Activated naive CD4-positive, alpha-beta T cell treated with anti-CD3 and anti-CD28 coated beads for 36 hours (primary cell): ENCODE data around the gene DCTPP1. TPM values are rescaled to one million over a fixed set of nuclear protein-coding genes. Genes with fewer than 3 reads are reported as not detected.

Source experiments
- CTCF ChIA-PET: fragments of 350-600 bp; sonication (Branson Sonifier 250); formaldehyde crosslinking; loops from one replicate; lab custom pipeline; 2021; ENCODE audit warnings: antibody characterized with exemption; lab: Charles Lee
- DNase-seq: peaks from one replicate; pipeline ENCODE4 v3.0.0-alpha.2; 2020
- H3K27ac Mint-ChIP-seq: one replicate; pipeline ENCODE4 v1.8.0; 2021; ENCODE audit warnings: mild to moderate bottlenecking, mixed read lengths
- H3K27me3 Mint-ChIP-seq: one replicate; pipeline ENCODE4 v1.8.0; 2021; ENCODE audit warnings: low read depth, mixed read lengths
- H3K36me3 Mint-ChIP-seq: one replicate; pipeline ENCODE4 v1.8.0; 2021; ENCODE audit warnings: low read depth, mixed read lengths
- H3K4me1 Mint-ChIP-seq: one replicate; pipeline ENCODE4 v1.8.0; 2021; ENCODE audit warnings: low read depth, mixed read lengths
- H3K4me3 Mint-ChIP-seq: one replicate; pipeline ENCODE4 v1.8.0; 2021; ENCODE audit warnings: mild to moderate bottlenecking, moderate library complexity, mixed read lengths
- H3K9me3 Mint-ChIP-seq: one replicate; pipeline ENCODE4 v1.8.0; 2021; ENCODE audit warnings: mixed read lengths
- intact Hi-C: fragments of 100-400 bp; cut with micrococcal nuclease; formaldehyde crosslinking; loops from one replicate; pipeline ENCODE4 v1.15.1; 2023
- total RNA-seq, 2 experiments: library from RNA; stranded (reverse); gene quantifications; one replicate each; pipeline ENCODE4 v1.2.3, GENCODE V29; 2021

The DCTPP1 gene
- total RNA-seq, 2 experiments from 2014 or later: 69.9 to 73.0 TPM

DNA sequence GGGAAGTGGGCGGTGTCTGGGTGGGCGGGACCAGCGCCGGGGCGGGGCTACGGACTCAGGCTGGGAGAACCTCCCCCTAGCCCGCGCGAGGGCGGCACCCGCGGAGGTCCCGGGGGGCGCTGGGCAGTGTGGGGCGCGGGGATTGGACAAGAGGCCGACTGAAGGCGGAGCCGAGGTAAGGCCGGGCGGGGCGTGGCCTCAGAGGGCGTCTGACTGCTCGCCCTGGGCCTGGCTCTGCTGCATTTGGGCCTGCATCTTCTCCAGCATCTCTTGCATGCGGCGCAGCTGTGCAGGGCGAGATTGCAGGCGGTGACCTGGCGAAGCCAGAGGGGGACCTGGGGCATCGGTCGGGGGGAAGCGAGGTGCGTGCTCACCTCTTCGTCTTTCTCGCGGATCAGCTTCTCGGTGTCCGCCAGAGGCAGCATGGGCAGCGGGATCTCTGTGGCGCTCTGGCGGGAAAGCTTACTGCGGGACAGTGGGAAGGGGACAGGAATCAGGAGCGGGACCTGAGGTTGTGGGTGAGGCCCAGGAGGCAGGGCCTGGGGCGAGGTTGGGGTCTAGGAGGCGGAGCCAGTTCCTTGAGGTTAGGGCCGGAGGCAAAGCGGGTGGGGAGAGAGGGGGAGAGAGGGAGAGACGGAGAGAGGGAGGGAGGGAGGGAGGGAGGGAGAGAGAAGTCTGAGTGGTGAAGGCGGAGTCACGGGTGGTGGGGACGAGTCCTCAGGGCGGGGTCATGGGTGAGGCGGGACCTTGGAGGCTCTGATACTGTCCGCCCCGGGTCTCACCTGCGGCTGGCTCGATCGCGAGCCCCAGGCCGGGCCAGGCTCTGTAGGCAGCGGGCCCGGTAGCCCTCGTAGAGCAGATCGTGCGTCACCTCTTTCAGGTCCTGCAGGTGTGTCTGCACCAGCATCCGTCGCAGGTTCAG, 51.3 kb downstream of the DCTPP1 start:
- Mint-ChIP-seq H3K4me1 (peaks cover 43% of the 10 kb centered on the region), H3K27ac (peak overlapping the region; percentile 99), H3K27me3 (no peaks in the 10 kb centered on the region), H3K4me3 (peak overlapping the region; percentile 99), H3K36me3 (peaks cover 29% of the 10 kb centered on the region), H3K9me3 (no peaks in the 10 kb centered on the region)
- DNase-seq: peak; percentile 100
- CTCF ChIA-PET: interaction anchor here (1.1 to 1.2 kb wide), 2 partner anchors 31 kb away, joined by 3 to 6 read pairs; no protein-coding TSS in a partner anchor
- intact Hi-C loops: loop anchor here (1.0 to 10.0 kb wide), 10 partner anchors 8 to 546 kb away; partner anchors contain the start of genes ALDOA, CD2BP2, DCTPP1 and FBRS

- peak overlapping the region; percentile 99 for H3K4me3 Mint-ChIP-seq
These were observed 52.0 kb downstream of the DCTPP1 start for GRCh38 chr16:30377812-30378235.

DNA sequence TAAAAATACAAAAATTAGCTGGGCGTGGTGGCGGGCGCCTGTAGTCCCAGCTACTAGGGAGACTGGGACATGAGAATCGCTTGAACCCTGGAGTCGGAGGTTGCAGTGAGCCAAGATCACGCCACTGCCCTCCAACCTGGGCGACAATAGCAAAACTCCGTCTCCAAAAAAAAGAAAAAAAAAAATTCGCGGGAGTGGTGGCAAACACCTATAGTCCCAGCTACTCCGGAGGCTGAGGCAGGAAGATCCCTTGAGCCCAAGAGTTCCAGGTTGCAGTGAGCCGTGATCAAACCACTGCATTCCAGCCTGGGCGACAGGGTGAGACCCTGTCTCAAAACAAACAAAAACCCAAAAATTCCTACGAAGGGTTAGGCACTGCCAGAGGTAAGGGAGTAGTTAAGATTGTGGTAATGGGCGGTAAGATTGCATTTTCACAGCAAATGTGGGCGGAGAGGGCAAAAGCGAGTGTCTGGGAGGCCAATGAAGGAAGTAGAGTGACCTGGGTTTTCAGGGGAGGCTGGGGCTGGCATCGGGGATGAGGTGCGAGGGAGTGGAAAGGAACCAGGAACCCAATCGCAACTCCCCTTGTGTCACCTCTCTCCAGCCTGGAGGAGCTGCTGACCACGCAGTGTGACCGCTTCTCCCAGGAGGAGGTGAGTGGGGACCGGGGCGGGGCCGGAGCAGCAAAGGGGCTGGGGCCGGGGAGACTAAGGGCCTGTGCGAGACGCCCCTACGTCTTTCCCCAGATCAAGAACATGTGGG, 52.6 kb downstream of the DCTPP1 start:
- H3K4me3 Mint-ChIP-seq: peak overlapping the region; percentile 99
- H3K9me3 Mint-ChIP-seq: no peaks in the 10 kb centered on the region
- DNase-seq: no peak
- peaks cover 25% of the 10 kb centered on the region for H3K36me3 Mint-ChIP-seq
- intact Hi-C loops: loop anchor here (5.0 to 10.0 kb wide), 2 partner anchors 95 to 548 kb away; partner anchors contain the start of genes FBXL19 and ITGAL
- CTCF ChIA-PET: interaction anchor here (1.1 kb wide), 1 partner anchor 32 kb away, joined by 3 read pairs; no protein-coding TSS in a partner anchor
- H3K27me3 Mint-ChIP-seq: no peaks in the 10 kb centered on the region
- H3K4me1 Mint-ChIP-seq: peaks cover 37% of the 10 kb centered on the region
- H3K27ac Mint-ChIP-seq: peak overlapping the region; percentile 99

More at GRCh38 chr16:30377812-30378235, 52.0 kb downstream of the DCTPP1 start:
- intact Hi-C loops: loop anchor here (1.0 to 10.0 kb wide), 10 partner anchors 8 to 547 kb away; partner anchors contain the start of genes ALDOA, CD2BP2, DCTPP1 and FBRS
- CTCF ChIA-PET: interaction anchor here (1.1 kb wide), 1 partner anchor 32 kb away, joined by 3 read pairs; no protein-coding TSS in a partner anchor
- Mint-ChIP-seq H3K27ac (peak overlapping the region; percentile 99), H3K36me3 (peaks cover 28% of the 10 kb centered on the region), H3K4me1 (peaks cover 39% of the 10 kb centered on the region), H3K27me3 (no peaks in the 10 kb centered on the region), H3K9me3 (no peaks in the 10 kb centered on the region)
- DNase-seq: peak; percentile 92

GRCh38 chr16:30376461-30376902, 53.3 kb downstream of the DCTPP1 start:
- intact Hi-C loops: loop anchor here (5.0 to 10.0 kb wide), 2 partner anchors 96 to 548 kb away; partner anchors contain the start of genes FBXL19 and ITGAL
- Mint-ChIP-seq H3K27me3 (no peaks in the 10 kb centered on the region), H3K4me1 (peaks cover 40% of the 10 kb centered on the region), H3K4me3 (no peak overlapping the region), H3K36me3 (peaks cover 25% of the 10 kb centered on the region), H3K9me3 (no peaks in the 10 kb centered on the region), H3K27ac (peak overlapping the region; percentile 99)
- no peak for DNase-seq
- CTCF ChIA-PET: no interaction called here

DNA sequence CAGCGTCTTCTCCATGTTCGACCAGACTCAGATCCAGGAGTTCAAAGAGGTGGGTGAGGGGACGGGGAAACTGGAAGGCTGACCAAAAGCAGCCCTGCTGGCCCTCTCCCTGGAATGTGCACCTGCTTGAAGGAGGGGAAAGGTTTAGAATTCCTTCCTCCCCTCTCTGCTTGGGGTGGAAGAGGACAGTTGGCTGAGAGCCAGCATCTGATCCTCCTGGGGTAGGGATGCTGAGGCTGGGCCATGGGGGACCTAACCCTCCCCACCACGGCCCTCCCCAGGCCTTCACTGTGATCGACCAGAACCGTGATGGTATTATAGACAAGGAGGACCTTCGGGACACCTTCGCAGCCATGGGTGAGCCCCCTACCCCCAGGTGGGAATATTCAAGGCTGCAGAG, 54.0 kb downstream of the DCTPP1 start:
- CTCF ChIA-PET: no interaction called here
- Mint-ChIP-seq H3K36me3 (peaks cover 21% of the 10 kb centered on the region), H3K9me3 (no peaks in the 10 kb centered on the region), H3K27me3 (no peaks in the 10 kb centered on the region), H3K4me3 (no peak overlapping the region), H3K27ac (peak overlapping the region; percentile 99), H3K4me1 (peaks cover 40% of the 10 kb centered on the region)
- DNase-seq: no peak
- intact Hi-C loops: loop anchor here (5.0 to 10.0 kb wide), 2 partner anchors 96 to 549 kb away; partner anchors contain the start of genes FBXL19 and ITGAL

- CTCF ChIA-PET: no interaction called here
- Mint-ChIP-seq H3K36me3 (peaks cover 12% of the 10 kb centered on the region), H3K9me3 (no peaks in the 10 kb centered on the region), H3K4me1 (peaks cover 30% of the 10 kb centered on the region), H3K4me3 (no peak within 1 kb of the TSS), H3K27me3 (no peaks in the 10 kb centered on the region), H3K27ac (peak within 1 kb of the TSS; percentile 99)
- DNase-seq: no peak
- intact Hi-C loops: loop anchor here (5.0 to 10.0 kb wide), 2 partner anchors 550 to 552 kb away; partner anchors contain the start of genes FBXL19 and MVP
These were observed 55.3 kb downstream of the DCTPP1 start, which contains the start of gene MYL11 for GRCh38 chr16:30374538-30374937. TSS of gene MYL11 (plus strand) at chr16:30374802. CDS start at chr16:30374858, 56 bp downstream.

Other genes starting within 250 kb of the DCTPP1 start
- gene CORO1A, start 246.4 kb downstream of the DCTPP1 start, total RNA-seq: 100 to 1,000 TPM; 855 to 866 TPM
- gene BOLA2B, start 236.4 kb downstream of the DCTPP1 start, total RNA-seq: 100 to 1,000 TPM; 160 to 173 TPM
- gene SLX1A, start 236.2 kb downstream of the DCTPP1 start, total RNA-seq: 10 to 100 TPM; 35.4 to 42.5 TPM
- 1 to 10 TPM; 8.7 to 9.2 TPM for gene SULT1A3, start 230.8 kb downstream of the DCTPP1 start, total RNA-seq
- gene NPIPB13, start 181.6 kb downstream of the DCTPP1 start, total RNA-seq: 1 to 10 TPM; 5.7 to 6.8 TPM
- 10 to 100 TPM; 39.2 to 41.4 TPM for gene CD2BP2, start 74.7 kb downstream of the DCTPP1 start, total RNA-seq
- gene TBC1D10B, start 59.5 kb downstream of the DCTPP1 start, total RNA-seq: 10 to 100 TPM; 36.6 to 38.4 TPM
- gene MYL11, start 55.2 kb downstream of the DCTPP1 start, total RNA-seq: under 1 TPM; 0.67 to 0.86 TPM
- 100 to 1,000 TPM; 133 to 134 TPM for gene SEPTIN1, start 47.5 kb downstream of the DCTPP1 start, total RNA-seq
- gene ZNF48, start 34.6 kb downstream of the DCTPP1 start, total RNA-seq: 1 to 10 TPM; 5.3 to 6.0 TPM
- 1 to 10 TPM; 3.4 to 4.7 TPM for gene ZNF771, start 22.4 kb downstream of the DCTPP1 start, total RNA-seq
- gene SEPHS2, start 15.8 kb upstream of the DCTPP1 start, total RNA-seq: 10 to 100 TPM; 37.8 to 39.2 TPM
- 10 to 100 TPM; 83.8 to 89.0 TPM for gene ITGAL, start 42.7 kb upstream of the DCTPP1 start, total RNA-seq
- gene ZNF768, start 96.5 kb upstream of the DCTPP1 start, total RNA-seq: 1 to 10 TPM; 7.8 to 8.3 TPM
- gene ZNF747, start 104.8 kb upstream of the DCTPP1 start, total RNA-seq: 1 to 10 TPM; 5.1 to 6.1 TPM
- 1 to 10 TPM; 7.6 to 9.5 TPM for gene ZNF764, start 128.3 kb upstream of the DCTPP1 start, total RNA-seq
- gene ZNF688, start 141.7 kb upstream of the DCTPP1 start, total RNA-seq: 1 to 10 TPM; 3.7 to 3.9 TPM
- gene ZNF785, start 155.7 kb upstream of the DCTPP1 start, total RNA-seq: 10 to 100 TPM; 11.9 to 13.2 TPM
- 10 to 100 TPM; 10.7 to 11.5 TPM for gene ZNF689, start 180.4 kb upstream of the DCTPP1 start, total RNA-seq
- gene PRR14, start 220.9 kb upstream of the DCTPP1 start, total RNA-seq: 10 to 100 TPM; 50.6 to 52.4 TPM
- gene FBRS, start 228.4 kb upstream of the DCTPP1 start, total RNA-seq: 10 to 100 TPM; 83.8 to 84.8 TPM